HG03039 (cell line): ENCODE data around the gene HSF2BP.
"Not testable (repeated sequence)": the region's sequence is repeated elsewhere in the genome, so short reads cannot be mapped to it uniquely, and the experiment has no call there.

Source experiments
- ATAC-seq: cut with Tn5 transposase; IDR thresholded peaks from one replicate; pipeline ENCODE4 v1.9.1; 2021; ENCODE audit warnings: mild to moderate bottlenecking, moderate library complexity; ENCODE audit not compliant: unreplicated experiment

The HSF2BP gene

DNA sequence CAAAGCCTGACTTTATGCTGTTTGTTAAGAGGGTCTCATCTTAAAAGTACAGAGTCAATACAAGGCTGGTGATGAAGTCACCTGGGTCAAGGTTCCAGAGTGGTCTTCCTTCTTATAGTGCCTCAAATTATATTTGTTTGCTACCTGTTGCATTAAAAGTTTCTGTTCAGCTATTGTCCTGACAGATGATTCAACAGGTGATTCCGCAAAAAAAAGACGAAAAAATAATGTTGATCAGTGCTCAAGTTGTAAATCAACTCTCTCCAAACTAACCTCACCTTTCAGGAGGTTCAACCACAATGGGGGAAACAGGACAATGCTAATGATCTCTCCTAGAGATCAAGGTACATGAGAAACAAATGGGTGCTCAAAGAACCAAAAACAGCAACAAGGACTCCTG, 35.7 kb downstream of the HSF2BP start:
- ATAC-seq: no peak

DNA sequence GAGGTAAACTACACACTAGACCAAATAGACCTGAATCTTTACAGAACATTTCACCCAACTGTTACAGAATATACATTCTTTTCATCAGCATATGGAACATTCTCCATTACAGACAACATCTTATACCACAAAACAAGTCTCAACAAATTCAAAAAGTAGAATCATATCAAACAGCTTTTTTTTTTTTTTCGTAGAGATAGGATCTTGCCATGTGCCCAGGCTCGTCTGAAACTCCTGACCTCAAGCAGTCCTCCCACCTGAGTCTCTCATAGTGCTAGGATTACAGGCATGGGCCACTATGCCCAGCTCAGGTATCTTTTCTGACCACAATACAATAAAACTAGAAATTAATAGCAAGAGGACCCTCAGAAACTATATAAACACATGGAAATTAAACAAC, 36.5 kb downstream of the HSF2BP start:
- no peak for ATAC-seq

DNA sequence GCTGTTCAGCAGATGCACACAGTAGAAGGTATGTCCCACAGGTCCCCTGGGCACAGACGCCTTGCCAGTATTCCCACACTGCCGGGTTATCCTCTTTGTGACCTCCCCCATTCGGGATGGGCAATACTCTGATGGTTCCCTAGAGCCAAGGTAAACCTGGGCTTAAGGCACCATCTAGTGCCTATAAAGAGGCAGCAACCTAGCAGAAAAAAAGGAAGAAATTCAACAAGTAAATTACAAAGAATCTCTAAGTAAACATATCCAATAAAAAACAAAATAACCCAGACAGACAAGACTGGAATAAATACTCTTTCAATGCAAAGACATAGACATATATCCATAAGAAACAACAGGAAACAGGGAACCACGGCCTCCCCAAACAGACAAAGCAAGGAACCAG, 39.4 kb downstream of the HSF2BP start:
- no peak for ATAC-seq

DNA sequence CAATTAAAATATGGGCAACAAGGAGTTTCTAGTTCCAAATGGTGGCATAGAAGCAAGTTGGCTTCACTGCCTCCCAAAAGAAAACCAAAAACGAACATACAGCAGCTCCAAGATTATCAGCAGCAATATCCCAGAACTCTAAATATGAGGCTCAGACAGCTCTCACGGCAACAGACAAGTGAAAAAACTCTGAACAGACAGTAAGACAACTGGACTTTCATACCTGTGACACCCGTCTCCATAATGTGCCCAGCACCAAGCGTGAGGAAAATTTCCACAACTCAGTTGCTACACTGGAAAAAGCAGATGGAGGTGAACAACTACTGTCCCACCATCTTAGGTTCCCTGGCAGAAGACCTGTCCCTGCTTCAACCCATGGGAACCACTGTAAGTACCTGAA, 39.9 kb downstream of the HSF2BP start:
- no peak for ATAC-seq

DNA sequence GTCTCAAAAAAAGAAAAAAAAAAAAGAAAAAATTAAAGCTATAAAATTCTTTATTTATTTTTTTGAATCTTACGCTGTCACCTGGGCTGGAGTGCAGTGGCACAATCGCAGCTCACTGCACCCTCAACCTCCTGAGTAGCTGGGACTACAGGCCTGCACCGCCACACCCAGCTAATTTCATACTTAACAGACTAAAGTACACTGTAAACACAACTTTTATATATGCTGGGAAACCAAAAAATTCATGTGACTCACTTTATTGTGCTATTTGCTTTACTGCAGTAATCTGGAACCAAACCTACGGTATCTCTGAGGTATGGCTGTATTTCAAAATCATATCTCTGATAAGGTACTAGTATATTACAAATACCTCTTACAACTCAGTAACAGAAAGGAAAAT, 40.3 kb downstream of the HSF2BP start:
- no peak for ATAC-seq

DNA sequence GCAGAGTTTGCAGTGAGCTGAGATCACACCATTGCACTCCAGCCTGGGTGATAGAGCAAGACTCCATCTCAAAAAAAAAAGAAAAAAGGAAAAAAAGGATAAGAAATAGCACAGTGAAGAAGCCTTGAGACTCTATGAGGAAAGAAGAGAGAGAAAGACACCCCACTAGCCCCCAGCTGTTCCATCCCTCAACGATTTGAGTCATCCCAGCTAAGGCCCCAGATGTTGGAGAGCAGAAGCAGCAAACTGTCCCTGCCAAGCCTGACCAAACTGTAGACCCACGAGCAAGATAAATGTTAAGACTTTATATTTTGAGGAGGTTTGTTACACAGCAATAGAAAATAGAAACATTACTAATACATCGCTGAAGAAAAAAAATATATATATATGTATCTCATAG, 42.4 kb downstream of the HSF2BP start:
- ATAC-seq: not testable (repeated sequence)

DNA sequence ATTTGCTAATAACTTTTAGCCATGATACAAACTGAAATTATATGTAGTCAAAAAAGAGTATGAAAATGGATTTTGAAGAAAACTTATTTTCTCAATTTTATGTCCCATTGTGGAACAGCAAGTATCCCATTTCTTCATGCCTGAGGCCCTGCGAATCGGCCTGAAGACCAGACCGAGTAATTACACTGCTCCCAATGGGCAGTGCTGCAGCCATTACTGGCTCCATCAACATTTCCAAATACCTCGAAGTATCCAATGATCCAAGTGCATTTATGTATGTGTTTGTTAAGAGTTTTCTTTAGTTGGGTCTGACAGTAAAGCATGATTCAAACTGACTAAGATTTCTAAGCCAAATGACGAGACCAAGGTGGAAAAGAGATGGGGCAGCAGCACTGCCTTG, 44.4 kb downstream of the HSF2BP start:
- no peak for ATAC-seq

DNA sequence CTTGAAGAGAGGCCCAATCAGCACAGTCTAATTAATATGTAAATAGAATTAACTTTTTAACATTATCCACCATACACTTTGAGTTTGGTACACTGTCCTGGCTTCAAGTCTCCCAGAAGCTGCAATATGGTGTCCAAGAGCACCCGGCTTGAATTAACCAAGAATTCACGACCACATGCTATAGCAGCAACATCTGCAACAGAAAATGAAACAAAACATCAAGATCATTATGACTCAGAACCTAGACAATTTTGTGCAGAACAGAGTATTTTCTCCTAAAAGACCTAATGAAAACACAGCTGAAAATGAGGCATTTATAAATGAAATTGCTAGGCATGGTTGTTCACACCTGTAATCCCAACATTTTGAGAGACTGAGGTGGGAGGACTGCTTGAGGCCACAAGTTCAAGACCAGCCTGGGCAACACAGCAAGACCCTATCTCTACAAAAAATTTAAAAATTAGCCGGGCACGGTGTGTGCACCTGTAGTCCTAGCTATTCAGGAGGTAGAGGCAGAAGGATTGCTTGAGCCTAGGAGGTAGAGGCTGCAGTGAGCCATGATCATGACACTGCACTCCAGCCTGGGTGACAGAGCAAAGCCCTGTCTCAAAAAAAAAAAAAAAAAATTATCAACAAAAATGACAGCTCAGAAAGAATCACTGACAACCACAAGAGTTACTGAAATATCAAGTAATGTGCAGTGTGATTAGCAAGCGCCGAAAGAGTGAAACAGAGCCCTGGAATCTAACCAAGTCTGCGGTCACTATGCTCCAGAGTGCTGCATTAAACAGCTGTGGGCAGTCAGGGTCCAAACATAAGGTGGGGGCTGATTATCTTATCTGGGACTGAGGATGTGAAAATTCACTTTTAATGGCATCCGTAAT, 45.3 kb downstream of the HSF2BP start:
- ATAC-seq: no peak

DNA sequence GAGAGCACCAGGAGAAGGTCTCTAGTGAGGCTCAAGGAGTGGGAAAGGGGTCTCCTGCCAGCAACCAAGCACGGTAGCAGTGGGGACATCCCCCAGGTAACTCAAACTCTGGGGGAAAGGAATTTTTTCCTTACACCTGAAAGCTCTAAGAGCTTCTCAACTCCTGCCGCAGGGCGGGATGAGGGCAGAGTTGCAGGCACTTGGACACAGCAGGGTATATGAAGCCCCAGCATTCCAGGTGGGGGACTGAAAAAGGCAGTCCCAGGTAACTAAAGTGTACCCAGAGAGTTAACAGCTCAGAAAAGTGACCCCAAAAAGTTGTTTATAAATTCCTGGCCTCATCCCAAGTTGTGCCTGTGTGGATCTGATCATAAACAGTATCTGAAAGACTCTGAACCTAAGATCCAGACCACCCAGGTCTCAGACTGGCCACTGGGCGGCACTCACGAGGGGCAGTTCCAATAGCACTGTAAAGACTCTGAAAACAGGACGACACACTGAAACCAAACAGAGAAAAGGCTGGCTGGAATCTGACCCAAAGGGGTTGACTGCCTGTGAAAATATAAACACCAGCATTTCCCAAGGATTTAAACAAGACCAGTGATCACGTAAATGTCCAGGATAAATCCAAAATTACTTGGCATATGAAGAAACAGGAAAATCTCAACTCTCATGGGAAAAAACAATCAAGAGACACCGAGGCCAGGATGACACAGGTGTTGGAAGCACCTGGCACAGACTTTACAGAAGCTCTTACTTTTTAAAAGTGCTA, 47.5 kb downstream of the HSF2BP start:
- ATAC-seq: no peak

DNA sequence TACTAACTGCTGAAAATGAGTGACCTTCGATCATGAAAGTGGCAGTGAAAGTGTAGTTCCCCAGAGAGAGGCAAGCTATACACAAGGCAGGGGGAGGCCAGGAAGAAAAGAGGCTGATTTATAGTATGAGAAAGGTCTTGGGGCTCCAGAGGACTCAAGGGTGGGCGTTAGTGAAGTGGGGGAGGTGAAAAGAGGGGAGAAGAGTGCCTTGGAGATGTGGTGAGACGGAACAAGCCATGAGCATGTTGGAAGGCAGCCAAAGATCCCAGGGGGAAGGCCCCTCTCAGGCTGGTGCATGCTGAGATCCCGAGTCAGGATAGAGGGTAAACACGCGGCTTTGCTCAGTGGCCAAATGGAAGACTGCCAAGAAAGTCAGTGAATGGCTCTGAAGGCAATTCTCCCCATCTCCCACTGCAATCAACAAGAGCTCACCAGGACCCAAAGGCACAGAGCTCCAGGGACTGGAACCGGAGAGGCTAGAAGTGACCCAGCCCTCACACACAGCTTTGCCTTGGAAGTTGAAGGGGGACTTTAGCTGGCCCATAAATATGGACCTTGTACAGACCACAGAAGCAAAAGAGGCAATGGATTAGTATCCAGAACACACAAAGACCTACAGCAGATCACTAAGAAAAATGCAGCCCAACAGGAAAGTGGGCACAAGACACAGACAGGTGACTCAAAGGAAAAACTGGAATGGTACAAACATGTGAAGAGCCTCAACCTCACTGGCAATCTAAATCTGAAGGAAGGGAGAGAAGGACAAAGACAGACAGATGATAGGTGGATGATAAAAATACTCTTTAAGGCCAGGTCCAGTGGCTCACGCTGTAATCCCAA, 49.6 kb downstream of the HSF2BP start:
- ATAC-seq: no peak

DNA sequence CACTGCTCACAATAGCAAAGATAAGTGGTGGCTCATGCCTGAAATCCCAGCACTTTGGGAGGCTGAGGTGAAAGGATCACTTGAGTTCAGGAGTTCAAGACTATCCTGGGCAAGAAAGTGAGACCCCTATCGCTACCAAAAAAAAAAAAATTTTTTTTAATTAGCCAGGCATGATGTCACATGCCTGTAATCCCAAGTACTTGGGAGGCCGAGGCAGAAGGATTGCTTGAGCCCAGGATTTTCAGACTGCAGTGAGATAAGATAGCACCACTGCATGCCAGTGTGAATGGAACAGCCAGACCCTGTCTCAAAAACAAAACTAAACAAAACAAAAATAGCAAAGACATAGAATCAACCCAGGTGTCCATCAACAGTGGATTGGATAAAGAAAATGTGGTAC, 50.6 kb downstream of the HSF2BP start:
- ATAC-seq: no peak

DNA sequence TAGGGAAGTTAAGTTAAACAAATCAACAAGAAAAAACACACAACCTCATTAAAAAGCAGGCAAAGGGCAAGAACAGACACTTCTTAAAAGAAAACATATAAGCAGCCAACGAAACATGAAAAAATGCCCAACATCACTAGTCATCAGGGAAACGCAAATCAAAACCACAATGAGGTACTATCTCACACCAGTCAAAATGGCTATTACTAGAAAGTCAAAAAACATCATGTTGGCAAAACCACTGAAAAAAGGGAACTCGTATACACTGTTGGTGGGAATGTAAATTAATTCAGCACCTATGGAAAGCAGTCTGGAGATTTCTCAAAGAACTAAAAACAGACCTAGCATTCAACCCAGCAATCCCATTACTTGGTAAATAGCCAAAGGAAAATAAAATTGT, 51.1 kb downstream of the HSF2BP start:
- ATAC-seq: no peak

DNA sequence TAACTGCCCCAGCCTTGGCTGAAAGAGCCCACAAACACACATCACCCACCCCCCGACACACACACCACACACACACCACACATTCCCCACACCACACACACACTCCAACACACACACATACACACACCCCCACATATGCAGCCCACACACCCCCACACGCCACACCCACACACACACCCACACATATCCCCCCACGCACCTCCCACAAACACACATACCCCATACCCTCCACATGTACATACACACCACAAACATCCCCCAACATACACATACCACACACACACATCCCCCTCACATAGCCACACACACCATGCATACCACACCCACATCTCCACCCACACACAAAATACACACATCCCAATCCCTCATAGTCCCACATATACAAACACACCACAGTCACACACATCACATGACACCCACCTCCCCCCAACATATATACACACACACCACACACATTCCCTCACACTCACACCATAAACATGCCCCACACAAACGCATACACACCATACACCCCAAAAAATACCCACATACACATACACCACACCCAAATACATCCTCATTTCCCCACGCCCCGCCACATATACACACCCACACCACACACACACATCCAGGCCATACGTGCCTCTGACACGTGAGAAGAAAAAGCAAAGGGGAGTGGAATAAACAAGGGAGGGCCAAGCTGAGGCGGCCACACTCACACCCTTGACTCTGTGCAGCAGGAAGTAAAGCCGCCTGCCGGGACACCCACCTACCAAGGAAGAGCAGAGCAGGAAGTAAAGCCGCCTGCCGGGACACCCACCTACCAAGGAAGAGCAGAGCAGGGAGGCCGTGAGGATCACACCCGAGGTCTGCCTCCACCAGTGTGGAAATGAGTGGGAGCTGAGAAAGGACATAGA, 53.7 kb downstream of the HSF2BP start:
- ATAC-seq: no peak

DNA sequence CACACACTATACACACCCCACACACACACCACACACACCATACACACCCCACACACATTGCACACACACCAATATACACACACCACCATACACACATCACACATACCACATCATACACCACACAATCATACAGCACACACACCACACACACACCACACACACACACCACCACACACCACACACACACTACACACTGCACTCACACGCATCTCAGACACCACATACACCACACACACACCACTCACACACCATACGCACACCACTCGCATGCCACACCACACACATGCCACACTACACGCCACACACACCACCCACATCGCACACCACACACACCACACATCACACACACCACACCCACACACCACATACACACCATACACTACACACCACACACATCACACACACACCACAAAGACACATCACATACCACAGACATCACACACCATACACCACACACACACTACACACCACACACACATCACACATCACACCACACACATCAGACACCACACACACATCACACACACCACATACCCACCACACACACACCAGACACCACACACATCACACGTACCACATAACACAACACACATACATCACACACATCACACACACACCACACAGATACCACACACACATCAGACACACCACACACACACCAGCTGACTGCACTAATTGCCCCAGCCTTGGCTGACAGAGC, 54.6 kb downstream of the HSF2BP start:
- no peak for ATAC-seq

DNA sequence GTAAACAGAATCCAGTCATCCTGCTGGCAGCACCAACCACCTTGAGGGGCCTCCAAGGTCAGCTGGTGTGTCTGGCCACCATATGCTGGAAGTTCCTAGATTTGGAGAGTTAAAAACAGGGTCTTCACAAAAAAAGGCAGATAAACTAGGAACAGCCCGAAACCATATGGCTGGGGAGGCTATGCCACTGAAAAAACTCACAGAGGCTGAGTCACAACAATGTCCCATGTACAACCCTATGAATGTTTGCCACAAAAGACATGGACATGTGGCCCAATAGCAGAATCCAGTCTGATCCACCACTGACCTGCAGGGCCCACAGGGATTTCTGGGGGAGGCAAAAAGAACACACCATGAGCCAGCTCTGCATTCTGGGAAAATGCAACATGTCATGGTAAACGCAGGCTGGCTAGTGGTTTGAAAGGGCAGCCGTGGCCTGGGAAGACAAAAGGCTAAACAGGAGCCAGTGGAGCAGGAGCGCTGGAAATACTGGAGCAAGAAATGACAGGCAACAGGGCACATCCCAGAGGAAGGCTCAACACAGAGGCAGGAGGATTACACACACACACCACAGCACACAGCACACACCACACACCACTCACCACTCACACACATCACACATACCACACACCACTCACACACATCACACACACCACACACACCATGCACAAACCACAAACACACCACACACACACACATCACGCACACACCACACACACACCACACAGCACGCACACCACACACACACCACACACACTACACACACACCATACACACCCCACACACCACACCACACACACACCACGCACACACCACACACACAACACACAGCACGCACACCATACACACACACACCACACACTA, 55.4 kb downstream of the HSF2BP start:
- ATAC-seq: no peak

DNA sequence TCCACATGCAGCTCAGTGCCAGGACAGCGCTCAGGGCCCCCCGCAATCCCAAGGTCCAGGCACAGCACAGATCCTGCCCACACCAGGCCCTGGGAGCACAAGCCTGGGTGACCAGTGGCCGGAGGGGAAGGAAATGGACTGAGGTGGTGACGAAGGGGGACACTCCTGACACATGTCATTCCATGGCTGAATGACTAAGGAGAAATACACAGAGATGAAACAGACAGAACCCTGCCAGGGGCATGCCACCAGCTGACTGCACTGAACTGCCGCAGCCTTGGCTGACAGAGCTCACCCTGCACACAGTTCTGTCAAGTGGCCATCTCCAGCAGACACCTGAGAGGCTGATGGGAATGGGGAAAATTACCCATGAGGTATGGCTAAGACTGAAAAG, 56.1 kb downstream of the HSF2BP start:
- ATAC-seq: no peak

DNA sequence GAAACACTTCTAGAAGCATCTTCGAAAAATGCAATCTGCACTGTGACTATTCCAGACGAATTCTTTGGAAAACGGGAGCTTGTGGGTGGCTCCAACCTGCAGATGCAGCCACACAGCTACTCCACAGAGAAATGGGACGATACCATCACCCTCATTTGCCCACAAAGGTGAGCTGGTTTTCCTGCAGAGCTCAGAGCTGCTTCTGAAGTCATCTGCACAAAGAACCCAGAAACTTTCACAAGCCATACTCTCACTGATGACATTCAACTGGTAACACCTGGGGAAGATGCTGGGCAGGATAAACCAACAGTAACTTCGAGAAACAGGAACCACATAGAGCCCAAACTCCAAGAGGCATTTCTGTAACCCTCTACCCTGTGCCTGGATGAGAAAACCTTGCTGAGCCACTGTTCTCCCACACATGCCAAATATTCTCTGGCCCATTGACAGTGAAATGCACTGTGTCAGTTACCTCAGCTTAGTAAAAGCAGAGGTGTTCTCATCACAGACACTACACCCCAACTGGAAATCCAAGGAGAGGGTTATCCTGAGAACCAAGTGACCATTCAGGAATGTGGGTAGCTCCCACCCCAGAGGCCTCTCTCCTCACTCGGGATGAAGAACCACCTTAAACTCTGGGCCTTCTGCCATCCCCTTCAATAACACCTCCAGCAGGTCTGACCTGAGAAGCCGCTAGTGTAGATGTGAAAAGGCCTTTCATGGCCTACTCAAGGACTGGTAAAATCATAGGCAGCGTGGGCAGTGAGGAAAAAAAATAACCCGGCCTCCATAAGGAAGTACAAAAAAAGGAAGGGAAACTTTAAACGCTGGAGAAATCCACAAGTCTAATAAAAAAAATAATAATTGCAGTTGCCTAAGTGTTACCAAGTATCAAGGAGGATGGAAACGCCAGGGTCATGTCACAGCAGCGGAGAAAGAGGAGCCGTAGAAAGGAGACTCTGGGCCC, 56.7 kb downstream of the HSF2BP start:
- ATAC-seq: no peak
